Activated CD4-positive, alpha-beta T cell treated with anti-CD3 and anti-CD28 coated beads, Interleukin-2, amount 50 U/mL, for 4 hours (primary cell): Measurements from ENCODE around the gene ALG2.

Experiments used
- DNase-seq, 2 experiments: peaks; one replicate each; pipeline ENCODE4 v3.0.0-alpha.2; 2020

ALG2 gene

GRCh38 chr9:99171225-99172123, 50.3 kb downstream of the ALG2 start:
- no peak for DNase-seq

DNA sequence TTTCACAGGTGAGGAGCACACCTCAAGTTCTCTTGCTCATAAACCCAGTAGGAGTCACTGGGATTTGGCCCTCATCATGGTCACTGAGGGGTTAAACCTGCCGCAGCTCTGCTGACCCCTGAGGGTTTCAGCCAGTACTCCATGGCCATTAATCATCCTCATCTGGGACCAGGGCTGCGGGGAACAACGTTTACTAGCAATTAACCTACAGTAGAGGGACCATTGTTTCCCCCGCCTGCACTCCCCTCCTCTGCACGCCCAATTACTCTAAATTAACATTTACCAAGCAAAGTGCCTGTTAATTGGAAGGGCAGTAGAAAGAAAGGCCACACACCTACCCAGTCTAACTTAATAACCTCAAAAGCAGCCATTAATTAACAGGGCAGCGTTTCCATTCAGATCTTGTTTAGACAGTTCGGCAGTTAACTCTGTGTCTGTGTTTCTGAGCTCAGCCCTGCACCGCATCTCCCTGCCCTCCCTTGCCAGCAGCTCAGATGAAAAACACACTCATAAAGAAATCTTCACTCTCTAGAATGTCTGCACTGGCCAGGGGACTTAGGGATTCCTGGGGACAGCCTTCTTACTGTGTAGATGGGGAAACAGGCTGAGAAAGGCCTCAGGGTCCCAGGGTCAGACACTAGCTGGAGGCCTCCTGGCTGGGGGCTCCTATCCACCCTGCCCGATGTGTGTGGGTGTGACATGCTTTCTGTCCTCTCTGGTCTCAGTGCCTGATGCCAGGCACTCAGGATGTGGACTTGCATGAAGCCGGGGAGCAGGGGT, 51.6 kb downstream of the ALG2 start:
- no peak for DNase-seq

GRCh38 chr9:99169086-99169485, 52.7 kb downstream of the ALG2 start:
- no peak for DNase-seq

- no peak for DNase-seq
These were observed 54.0 kb downstream of the ALG2 start for GRCh38 chr9:99167694-99168093.

DNA sequence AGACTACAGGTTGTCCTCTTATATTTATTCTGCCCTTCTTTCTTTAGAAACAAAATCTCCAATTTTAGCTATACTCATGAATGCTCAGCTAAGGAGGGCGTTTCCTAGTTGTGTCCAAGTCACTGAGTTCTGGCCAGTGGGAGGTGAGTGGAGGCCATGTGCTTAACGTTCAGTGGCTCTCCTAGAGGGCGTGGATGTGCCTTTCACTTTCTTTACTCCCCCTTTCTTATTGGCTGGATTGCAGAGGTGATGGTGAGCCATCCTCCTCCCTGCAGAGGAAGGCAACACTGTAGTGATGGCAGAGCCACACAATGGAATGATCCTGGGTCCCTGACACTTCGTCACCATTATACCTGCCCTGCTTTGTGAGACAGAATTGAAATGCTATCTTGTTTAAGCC, 54.6 kb downstream of the ALG2 start:
- DNase-seq, result no peak
